ENCODE results near the gene EIF2D.
"Not testable (repeated sequence)": the region's sequence is repeated elsewhere in the genome, so short reads cannot be mapped to it uniquely, and the experiment has no call there.

The EIF2D gene

DNA sequence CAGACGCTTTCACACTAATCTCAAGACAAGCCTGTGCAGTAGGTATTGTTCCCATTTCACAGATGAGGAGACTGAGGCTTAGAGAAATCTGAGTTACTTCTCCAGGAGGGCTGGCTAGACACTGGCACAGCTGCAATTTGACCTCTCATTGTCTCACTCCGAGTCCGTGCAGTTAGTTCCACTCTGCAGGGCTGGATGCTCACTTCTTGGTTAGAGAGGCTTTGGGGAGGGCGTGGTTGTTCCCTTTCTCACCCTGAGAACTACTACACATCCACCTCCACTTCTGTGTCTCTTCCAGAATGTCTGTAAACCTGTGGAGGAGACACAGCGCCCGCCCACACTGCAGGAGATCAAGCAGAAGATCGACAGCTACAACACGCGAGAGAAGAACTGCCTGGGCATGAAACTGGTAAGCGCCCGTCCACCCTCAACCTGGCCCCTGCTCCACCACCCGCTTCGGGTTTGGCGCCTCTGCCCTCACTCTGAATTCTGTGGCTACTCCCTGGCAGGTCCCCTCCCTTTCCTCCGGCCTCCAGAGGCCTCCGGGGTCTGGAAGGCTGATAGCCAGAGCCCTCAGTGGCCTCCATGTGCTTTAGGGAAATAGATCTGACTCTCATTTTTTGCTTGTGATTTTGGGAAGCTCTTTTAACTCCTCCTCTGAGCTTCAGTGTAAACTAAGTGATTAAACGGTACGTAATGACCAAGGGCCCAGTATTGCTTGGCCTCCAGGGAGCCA is 29.1 kb downstream of the EIF2D start:
- Histone ChIP-seq H3K4me3 (replicated peaks; ENCODE audit: insufficient read depth, low read length) (no peak overlapping the region), H3K27ac (replicated peaks) (no peak overlapping the region), H3K27me3 (ENCODE audit: insufficient read depth, poor library complexity, severe bottlenecking) (no peaks in the 10 kb centered on the region)
- TF ChIP-seq, protein P1, sequence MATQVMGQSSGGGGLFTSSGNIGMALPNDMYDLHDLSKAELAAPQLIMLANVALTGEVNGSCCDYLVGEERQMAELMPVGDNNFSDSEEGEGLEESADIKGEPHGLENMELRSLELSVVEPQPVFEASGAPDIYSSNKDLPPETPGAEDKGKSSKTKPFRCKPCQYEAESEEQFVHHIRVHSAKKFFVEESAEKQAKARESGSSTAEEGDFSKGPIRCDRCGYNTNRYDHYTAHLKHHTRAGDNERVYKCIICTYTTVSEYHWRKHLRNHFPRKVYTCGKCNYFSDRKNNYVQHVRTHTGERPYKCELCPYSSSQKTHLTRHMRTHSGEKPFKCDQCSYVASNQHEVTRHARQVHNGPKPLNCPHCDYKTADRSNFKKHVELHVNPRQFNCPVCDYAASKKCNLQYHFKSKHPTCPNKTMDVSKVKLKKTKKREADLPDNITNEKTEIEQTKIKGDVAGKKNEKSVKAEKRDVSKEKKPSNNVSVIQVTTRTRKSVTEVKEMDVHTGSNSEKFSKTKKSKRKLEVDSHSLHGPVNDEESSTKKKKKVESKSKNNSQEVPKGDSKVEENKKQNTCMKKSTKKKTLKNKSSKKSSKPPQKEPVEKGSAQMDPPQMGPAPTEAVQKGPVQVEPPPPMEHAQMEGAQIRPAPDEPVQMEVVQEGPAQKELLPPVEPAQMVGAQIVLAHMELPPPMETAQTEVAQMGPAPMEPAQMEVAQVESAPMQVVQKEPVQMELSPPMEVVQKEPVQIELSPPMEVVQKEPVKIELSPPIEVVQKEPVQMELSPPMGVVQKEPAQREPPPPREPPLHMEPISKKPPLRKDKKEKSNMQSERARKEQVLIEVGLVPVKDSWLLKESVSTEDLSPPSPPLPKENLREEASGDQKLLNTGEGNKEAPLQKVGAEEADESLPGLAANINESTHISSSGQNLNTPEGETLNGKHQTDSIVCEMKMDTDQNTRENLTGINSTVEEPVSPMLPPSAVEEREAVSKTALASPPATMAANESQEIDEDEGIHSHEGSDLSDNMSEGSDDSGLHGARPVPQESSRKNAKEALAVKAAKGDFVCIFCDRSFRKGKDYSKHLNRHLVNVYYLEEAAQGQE (IDR thresholded peaks at IDR 0.05; ENCODE audit: insufficient replicate concordance, low read depth), result no peak
- TF ChIP-seq, protein P2, sequence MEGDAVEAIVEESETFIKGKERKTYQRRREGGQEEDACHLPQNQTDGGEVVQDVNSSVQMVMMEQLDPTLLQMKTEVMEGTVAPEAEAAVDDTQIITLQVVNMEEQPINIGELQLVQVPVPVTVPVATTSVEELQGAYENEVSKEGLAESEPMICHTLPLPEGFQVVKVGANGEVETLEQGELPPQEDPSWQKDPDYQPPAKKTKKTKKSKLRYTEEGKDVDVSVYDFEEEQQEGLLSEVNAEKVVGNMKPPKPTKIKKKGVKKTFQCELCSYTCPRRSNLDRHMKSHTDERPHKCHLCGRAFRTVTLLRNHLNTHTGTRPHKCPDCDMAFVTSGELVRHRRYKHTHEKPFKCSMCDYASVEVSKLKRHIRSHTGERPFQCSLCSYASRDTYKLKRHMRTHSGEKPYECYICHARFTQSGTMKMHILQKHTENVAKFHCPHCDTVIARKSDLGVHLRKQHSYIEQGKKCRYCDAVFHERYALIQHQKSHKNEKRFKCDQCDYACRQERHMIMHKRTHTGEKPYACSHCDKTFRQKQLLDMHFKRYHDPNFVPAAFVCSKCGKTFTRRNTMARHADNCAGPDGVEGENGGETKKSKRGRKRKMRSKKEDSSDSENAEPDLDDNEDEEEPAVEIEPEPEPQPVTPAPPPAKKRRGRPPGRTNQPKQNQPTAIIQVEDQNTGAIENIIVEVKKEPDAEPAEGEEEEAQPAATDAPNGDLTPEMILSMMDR (IDR thresholded peaks at IDR 0.05; ENCODE audit: insufficient read depth, low read length), result no peak
- no peak for TF ChIP-seq GABPA (IDR thresholded peaks at IDR 0.05; ENCODE audit: low read depth)
- no peak for TF ChIP-seq SPI1 (IDR thresholded peaks at IDR 0.05; ENCODE audit: borderline replicate concordance, low read depth)
- TF ChIP-seq POLR2AphosphoS5 (IDR thresholded peaks at IDR 0.05; ENCODE audit: low read depth), result no peak
- no peak for DNase-seq (ENCODE audit: low read depth in 1 of 2, low spot score in 1 of 2)

DNA sequence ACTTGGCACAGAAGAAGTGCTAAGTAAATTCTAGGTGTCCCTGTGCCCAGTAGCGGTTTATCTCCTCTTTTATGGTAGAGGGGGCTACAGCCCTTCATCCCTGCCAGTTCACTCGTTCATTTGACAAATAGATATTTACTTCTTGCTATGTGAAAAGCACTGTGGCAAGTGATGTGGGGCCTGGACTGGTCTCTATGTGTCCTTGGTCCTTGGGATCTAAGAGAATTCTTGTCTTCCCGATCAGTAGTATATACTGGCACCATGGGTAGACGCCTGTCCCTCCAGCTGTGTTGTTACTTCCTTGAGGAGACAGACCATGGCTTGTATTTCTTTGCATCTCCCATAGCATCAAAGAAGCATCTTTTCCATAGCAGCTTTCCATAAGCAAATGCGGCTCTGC is 29.7 kb downstream of the EIF2D start:
- TF ChIP-seq SPI1 (IDR thresholded peaks at IDR 0.05; ENCODE audit: borderline replicate concordance, low read depth), result no peak
- TF ChIP-seq, protein P2 (IDR thresholded peaks at IDR 0.05; ENCODE audit: insufficient read depth, low read length), result no peak
- no peak for TF ChIP-seq GABPA (IDR thresholded peaks at IDR 0.05; ENCODE audit: low read depth)
- TF ChIP-seq, protein P1 (IDR thresholded peaks at IDR 0.05; ENCODE audit: insufficient replicate concordance, low read depth), result no peak
- no peak for TF ChIP-seq POLR2AphosphoS5 (IDR thresholded peaks at IDR 0.05; ENCODE audit: low read depth)
- H3K27ac ChIP-seq (replicated peaks), result no peak overlapping the region
- no peak for DNase-seq (ENCODE audit: low read depth in 1 of 2, low spot score in 1 of 2)
- no peak overlapping the region for H3K4me3 ChIP-seq (replicated peaks; ENCODE audit: insufficient read depth, low read length)
- H3K27me3 ChIP-seq (ENCODE audit: insufficient read depth, poor library complexity, severe bottlenecking), result no peaks in the 10 kb centered on the region

DNA sequence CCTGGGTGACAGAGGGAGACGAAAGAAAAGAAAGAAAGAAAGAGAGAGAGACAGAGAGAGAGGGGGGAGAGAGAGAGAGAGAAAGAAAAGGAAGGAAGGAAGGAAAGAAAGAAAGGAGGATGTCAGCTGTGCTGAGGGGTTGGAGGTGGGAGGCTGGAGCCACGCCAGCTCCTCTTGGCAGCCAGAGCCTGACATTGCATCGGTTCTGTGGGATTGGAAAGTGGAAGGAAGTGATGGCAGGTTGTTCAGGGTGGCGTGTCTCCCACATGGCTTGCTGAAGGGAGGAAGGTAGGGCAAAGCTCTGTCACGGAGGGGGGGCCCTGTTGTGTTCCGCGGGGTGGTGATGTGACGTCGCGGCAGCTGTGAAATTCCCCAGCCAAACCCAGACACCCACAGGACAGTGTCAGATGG is 30.7 kb downstream of the EIF2D start:
- TF ChIP-seq, protein P2 (IDR thresholded peaks at IDR 0.05; ENCODE audit: insufficient read depth, low read length), result no peak
- TF ChIP-seq, protein P1 (IDR thresholded peaks at IDR 0.05; ENCODE audit: insufficient replicate concordance, low read depth), result no peak
- TF ChIP-seq POLR2AphosphoS5 (IDR thresholded peaks at IDR 0.05; ENCODE audit: low read depth), result peak; percentile 89
- TF ChIP-seq GABPA (IDR thresholded peaks at IDR 0.05; ENCODE audit: low read depth), result no peak
- peak; percentile 70; the same call in 1 of the 2 replicates for TF ChIP-seq SPI1 (IDR thresholded peaks at IDR 0.05; ENCODE audit: borderline replicate concordance, low read depth)
- DNase-seq (ENCODE audit: low read depth in 1 of 2, low spot score in 1 of 2), result peak; percentile 44 to 66
- Histone ChIP-seq H3K4me3 (replicated peaks; ENCODE audit: insufficient read depth, low read length) (no peak overlapping the region), H3K27me3 (ENCODE audit: insufficient read depth, poor library complexity, severe bottlenecking) (no peaks in the 10 kb centered on the region), H3K27ac (replicated peaks) (no peak overlapping the region)

DNA sequence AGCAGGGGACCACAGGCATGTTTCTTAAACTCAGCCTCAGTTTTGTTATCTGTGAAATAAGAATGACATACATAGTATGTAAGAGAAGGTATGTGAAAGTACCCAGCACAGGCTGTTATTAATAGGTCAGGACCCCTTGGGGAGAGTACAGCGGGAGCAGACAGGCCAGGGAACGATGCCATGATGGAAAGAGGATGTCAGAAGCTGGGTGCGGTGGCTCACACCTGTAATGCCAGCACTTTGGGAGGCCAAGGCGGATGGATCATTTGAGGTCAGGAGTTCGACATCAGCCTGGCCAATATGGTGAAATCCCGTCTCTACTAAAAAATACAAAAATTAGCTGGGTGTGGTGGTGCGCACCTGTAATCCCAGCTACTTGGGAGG is 31.2 kb downstream of the EIF2D start:
- DNase-seq (ENCODE audit: low read depth in 1 of 2, low spot score in 1 of 2); H3K27ac ChIP-seq (replicated peaks); H3K27me3 ChIP-seq (ENCODE audit: insufficient read depth, poor library complexity, severe bottlenecking); H3K4me3 ChIP-seq (replicated peaks; ENCODE audit: insufficient read depth, low read length): not testable (repeated sequence)
